Fibroblast of mammary gland (primary cell): Measurements from ENCODE around the gene FAM72A.
"Not testable (repeated sequence)": the region's sequence is repeated elsewhere in the genome, so short reads cannot be mapped to it uniquely, and the experiment has no call there.

Experiments used
- DNase-seq: peaks from one replicate; pipeline ENCODE4 v3.0.0-alpha.2; 2010; ENCODE audit warnings: low read depth
- H3K4me3 ChIP-seq: 2 replicates; pipeline ENCODE4 v1.5.1; 2011; ENCODE audit warnings: low read depth, mild to moderate bottlenecking, low read length, moderate library complexity; ENCODE audit not compliant: control insufficient read depth

Gene FAM72A

GRCh38 chr1:206202789-206203363, at the start of gene FAM72A:
TSS of gene FAM72A (minus strand) at chr1:206202839. CDS start at chr1:206202025, 814 bp downstream.
- peak; percentile 100 for DNase-seq
- peak within 1 kb of the TSS; percentile 47 for H3K4me3 ChIP-seq

DNA sequence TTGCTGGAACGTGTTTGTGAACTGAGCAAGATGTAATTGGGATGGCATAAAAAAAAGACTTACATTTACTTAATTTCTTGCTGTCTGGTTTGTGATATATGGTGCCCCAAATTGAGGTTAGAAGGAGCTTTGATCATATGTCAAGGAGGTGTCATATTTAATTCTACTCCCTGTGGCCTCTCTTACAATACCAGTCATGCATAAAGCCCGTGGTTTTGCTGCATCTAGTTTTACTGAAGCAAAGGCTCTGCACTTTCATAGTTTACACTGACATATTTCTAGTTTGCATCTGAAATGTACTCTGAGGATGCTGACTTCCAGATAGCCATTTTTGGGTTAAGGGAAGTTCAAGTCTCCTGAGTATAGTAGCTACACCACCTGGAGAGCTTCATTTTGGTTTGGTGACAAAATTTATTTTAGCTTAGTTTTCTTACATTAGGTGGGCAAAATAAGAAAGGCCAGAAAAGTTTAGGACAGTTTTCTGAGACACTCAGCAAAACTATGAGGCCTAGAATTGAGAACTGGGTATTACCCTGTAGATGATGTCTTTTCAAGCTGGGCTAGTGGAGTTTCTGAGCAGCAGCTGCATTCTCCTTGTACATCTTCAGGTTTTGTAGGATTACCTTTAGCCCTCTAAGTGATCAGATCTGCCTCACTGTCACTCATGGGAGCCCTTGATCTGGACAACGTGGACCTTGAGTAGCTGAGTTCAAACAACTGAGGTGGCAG, 48.5 kb upstream of the FAM72A start:
- not testable (repeated sequence) for DNase-seq, H3K4me3 ChIP-seq

DNA sequence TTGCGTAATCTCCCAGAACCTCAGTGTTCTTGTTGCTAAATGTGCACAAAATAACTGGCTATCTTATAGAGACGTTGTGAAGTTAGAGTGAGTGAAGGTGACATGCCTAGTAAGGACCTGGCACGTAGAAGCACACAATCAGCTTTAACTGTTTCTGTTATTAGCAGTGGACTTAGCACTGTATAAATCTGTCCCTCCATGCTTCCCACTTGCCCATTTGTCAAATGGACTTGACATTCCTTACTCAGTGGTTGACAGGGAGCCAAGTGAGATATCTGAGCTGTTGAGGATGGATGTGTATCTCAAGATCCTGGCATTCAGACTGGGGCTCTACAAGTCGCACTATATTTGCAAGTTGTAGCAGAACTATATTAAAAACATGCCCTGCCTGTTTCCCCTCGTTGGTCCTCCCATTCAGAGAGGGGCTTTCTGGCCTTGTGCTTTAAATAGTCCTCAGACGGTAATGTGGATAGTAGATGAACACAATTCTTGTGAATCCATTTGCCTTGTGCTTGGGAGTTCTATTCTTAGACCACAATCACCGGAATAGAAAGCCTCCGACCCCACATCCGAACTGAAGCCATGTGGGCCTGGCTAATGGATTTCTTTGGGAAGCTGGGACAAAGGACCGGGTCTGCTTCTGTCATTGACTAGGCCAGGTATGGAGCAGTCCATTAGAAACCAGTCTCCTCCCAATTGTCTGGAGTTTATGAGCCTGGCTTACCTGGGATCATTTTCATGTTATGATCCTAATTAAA, 43.7 kb upstream of the FAM72A start:
- H3K4me3 ChIP-seq, DNase-seq: not testable (repeated sequence)

DNA sequence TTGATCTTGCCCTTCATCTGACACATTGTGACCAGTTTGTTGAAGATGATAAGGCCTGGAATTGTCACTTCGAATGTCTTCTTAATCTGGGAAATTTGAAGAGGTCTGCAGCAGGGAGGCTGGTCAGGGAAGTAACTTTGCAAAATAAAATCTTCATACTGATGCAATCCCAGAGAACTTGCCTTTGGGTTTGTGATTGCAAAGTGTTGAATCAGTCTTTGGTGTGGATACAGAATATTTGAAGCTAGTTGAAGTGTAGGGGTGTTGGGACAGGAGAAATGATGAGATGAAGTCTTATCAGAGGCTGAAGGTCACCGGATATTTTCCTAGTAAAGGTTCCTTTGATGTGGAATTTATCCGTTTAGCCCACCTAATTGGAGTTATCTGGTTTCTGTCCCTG, 42.8 kb upstream of the FAM72A start:
- not testable (repeated sequence) for DNase-seq, H3K4me3 ChIP-seq

DNA sequence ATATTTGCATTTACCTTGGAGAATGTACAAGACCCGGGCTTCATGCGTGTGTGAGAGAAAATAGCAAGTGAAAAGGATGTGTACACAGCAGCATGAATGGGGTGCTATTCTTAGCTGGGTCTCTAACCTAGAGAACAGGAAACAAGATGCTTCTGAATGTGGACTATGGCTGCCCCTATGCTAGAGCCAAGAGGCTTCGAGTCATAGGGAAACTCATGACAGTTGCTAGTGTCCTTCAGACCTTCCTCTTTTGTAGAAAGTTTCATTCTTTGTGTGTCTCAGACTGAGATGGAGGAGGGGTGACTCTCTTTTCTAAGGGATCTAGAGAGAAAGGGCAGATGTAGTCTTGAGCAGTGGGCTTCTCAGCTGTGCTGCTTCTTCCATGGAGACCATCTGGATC, 40.7 kb upstream of the FAM72A start:
- H3K4me3 ChIP-seq, DNase-seq: not testable (repeated sequence)

DNA sequence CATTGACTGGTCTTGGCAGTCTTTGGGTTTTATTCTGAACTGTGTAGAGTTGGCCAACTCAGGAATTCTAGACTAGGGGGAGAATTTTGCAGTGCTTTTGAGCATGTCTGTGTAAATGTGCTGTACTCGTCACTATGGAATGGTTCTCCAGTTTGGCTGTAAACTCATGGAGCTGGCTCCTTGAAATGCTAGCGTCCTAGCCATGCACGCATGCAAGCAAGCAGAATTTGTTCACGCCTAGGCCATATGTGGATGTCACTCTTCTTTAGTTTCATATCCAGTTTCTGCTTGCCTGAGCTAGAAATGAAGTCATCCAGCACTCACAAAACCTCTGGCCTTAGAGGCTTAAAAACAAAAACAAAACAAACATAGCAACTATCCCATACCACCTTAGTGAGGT, 37.6 kb upstream of the FAM72A start:
- DNase-seq: peak; percentile 6

GRCh38 chr1:206235190-206235589, 32.6 kb upstream of the FAM72A start:
- DNase-seq, H3K4me3 ChIP-seq: not testable (repeated sequence)

More for the DNA sequence above, 37.6 kb upstream of the FAM72A start:
- H3K4me3 ChIP-seq: not testable (repeated sequence)

DNA sequence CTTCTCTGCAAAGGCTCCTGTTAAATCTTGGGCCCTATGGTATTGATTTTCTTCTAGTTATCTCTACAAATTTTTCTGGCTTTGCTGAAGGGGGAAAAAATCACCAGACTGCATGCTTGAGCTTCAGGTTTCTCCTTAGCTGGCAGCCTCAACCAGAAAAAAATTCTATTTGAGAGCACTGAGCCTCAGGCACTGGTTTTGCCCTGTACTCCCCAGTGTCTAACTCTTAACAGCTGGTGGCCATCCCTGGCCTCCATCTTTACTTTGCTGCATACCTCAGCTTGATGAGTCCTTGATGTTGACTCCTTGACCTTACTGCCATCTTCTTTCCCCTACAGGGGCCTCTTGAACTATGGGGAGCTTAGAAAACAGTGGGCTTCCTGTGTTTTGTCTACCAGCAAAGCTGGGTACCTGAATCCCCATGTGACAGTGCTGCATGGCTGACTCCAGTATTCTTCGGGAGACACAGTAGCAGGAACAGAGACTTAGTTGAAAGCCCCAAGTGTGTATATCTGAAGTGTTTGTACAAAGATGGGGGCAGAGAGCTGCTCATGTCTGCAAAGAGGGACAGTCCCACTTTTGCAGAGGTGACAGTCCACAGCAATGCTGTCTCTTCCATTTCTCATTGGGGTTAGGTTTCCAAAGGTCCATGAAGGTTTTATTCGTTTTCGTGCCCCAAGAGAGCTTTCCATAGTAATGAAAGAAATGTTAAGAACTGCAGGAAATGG, 31.7 kb upstream of the FAM72A start:
- not testable (repeated sequence) for DNase-seq, H3K4me3 ChIP-seq

- not testable (repeated sequence) for DNase-seq, H3K4me3 ChIP-seq
Observed at GRCh38 chr1:206232970-206233645, 30.5 kb upstream of the FAM72A start.

DNA sequence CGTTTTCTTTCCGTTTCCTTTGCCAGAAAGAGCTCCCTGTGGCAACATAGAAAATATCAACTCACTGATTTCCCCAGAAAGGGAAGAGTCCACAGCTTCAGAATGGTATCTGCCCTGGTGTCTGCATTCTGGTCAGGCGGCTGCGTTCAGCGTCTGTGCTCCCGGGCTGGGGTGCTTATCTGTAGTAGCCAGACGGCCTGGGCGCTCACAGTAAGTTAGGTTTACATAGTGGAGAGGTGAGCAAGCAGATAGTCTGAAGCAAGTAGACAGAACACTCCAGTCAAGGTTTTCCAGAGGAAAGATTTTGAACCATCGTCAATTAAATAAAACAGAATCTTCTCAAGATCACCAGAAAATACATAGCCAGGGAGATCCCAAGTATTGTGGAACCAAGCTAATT, 29.4 kb upstream of the FAM72A start:
- H3K4me3 ChIP-seq, DNase-seq: not testable (repeated sequence)

DNA sequence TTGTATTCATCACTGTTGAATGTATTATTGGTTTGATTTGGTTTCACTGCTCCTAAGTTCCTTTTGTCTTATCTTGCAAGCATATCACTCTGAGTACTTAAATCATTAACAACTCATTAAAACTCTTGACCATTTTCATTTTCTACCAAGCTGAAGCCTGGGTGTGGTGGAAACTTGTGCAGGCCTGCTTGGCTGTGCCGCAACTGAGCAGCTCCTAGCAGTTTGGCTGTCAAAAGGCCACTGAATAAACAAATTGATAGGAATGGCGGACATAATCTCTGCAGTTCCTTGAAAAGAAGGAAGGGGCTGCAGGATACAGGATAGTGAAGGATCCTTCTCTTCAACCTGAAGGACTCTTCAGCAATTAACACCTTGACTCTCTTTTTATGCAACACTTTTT, 26.6 kb upstream of the FAM72A start:
- not testable (repeated sequence) for DNase-seq, H3K4me3 ChIP-seq

DNA sequence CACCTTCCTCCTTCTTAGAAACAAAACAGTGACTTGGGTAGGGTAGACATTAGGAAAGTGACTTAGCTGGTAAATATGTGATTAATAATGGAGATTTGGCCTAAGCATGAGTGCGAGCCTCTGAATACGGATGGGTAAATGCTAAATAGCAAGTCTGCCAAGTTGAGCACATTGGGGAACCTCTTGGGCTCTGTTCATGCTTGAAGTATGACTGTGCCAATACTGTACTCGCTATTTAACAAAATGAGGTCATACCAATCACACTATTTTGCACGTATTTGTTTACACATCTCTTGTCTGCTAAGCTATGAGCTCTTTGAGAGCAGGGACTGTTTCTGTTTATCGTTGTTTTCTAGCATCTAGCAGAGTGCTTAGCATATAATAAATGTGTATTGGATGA, 24.2 kb upstream of the FAM72A start:
- not testable (repeated sequence) for DNase-seq, H3K4me3 ChIP-seq

- H3K4me3 ChIP-seq, DNase-seq: not testable (repeated sequence)
Observed at GRCh38 chr1:206225386-206225785, 22.7 kb upstream of the FAM72A start.

- H3K4me3 ChIP-seq, DNase-seq: not testable (repeated sequence)
Observed at GRCh38 chr1:206224190-206224776, 21.6 kb upstream of the FAM72A start.

GRCh38 chr1:206221585-206221984, 18.9 kb upstream of the FAM72A start:
- H3K4me3 ChIP-seq, DNase-seq: not testable (repeated sequence)

DNA sequence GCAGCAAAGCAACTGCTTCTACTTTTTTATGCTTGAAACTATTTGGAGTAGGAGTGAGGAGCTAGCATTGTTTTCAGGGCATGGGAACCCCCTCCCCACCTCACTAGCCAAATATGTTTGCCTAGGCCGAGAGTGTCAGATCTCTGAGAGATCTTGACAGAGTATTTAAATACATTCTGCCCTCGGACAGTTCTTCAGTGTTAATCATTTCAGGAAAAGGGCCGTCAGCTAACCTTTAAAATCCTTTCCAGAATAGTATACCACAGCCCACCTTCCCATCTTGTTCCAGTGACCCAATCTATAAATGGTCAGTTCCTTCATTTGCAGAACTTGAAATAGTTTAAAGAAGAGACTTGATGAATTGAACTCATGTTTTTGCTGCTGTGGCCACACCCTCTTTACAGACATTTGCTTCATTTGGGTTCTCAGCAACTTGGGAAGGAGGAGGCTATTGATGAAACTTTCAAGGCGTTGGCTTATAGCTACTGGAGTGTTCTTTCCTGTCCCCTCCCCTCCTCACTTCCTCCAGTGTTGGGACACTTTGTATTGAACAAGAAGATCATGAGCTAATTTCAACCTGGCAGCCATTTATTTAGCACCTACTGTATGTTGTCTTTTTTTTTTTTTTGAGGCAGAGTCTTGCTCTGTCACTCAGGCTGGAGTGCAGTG, 17.8 kb upstream of the FAM72A start:
- not testable (repeated sequence) for DNase-seq, H3K4me3 ChIP-seq
